Caco-2 (cell line): Measurements from ENCODE around the gene GDA. TPM values are rescaled to one million over a fixed set of nuclear protein-coding genes. Genes with fewer than 3 reads are reported as not detected.

Experiments used
- BruUV-seq: library from RNA; stranded (reverse); fragments of 400-500 nt; replicated peaks from 2 replicates; lab custom pipeline; 2021; lab: Mats Ljungman, UMichigan
- CTCF ChIA-PET: fragments of 300-600 bp; sonication (Branson Sonifier 250); formaldehyde crosslinking; loops from one replicate; lab custom pipeline; 2022; ENCODE audit warnings: antibody characterized with exemption; lab: Charles Lee
- POLR2A ChIA-PET: fragments of 300-600 bp; sonication (Branson Sonifier 250); formaldehyde crosslinking; loops from one replicate; lab custom pipeline; 2022; ENCODE audit warnings: antibody characterized with exemption; lab: Charles Lee
- DNase-seq, 2 experiments: peaks; one replicate each; pipeline versions ENCODE4 v3.0.0 to v3.0.0-alpha.2; 2020 to 2022
- H3K27me3 ChIP-seq: replicated peaks from 2 replicates; pipeline ENCODE4 v1.6.0; 2011; ENCODE audit warnings: low read length; ENCODE audit not compliant: control insufficient read depth, insufficient read depth
- H3K36me3 ChIP-seq: 2 replicates; pipeline ENCODE4 v1.5.1; 2011; ENCODE audit warnings: low read length; ENCODE audit not compliant: control insufficient read depth, insufficient read depth
- H3K4me1 ChIP-seq: fragments of 250-450 bp; sonication (Bioruptor Pico); 2 replicates; pipeline ENCODE4 v1.5.1; 2020; ENCODE audit warnings: mild to moderate bottlenecking
- H3K4me3 ChIP-seq: 2 replicates; pipeline ENCODE4 v1.5.1; 2011; ENCODE audit warnings: low read depth, mild to moderate bottlenecking, control low read depth, low read length
- H3K9me3 ChIP-seq: fragments of 250-450 bp; sonication (Bioruptor Pico); 2 replicates; pipeline ENCODE4 v1.5.1; 2020; ENCODE audit warnings: mild to moderate bottlenecking, moderate library complexity
- H3K27ac Mint-ChIP-seq: one replicate; pipeline ENCODE4 v1.8.0; 2022; ENCODE audit warnings: mixed read lengths; ENCODE audit not compliant: unreplicated experiment
- H3K27me3 Mint-ChIP-seq: one replicate; pipeline ENCODE4 v1.8.0; 2022; ENCODE audit warnings: mixed read lengths; ENCODE audit not compliant: insufficient read depth, unreplicated experiment
- H3K36me3 Mint-ChIP-seq: one replicate; pipeline ENCODE4 v1.8.0; 2022; ENCODE audit warnings: mild to moderate bottlenecking, mixed read lengths; ENCODE audit not compliant: insufficient read depth, unreplicated experiment
- H3K4me1 Mint-ChIP-seq: one replicate; pipeline ENCODE4 v1.8.0; 2022; ENCODE audit warnings: low read depth, mixed read lengths; ENCODE audit not compliant: unreplicated experiment
- H3K4me3 Mint-ChIP-seq: one replicate; pipeline ENCODE4 v1.8.0; 2022; ENCODE audit warnings: mild to moderate bottlenecking, moderate library complexity, mixed read lengths; ENCODE audit not compliant: unreplicated experiment
- H3K9me3 Mint-ChIP-seq: one replicate; pipeline ENCODE4 v1.8.0; 2022; ENCODE audit warnings: mixed read lengths; ENCODE audit not compliant: unreplicated experiment
- intact Hi-C: fragments of 100-400 bp; cut with micrococcal nuclease; formaldehyde crosslinking; loops from one replicate; pipeline ENCODE4 v1.10.0; 2022; ENCODE audit not compliant: unreplicated experiment
- total RNA-seq: library from RNA; stranded (reverse); gene quantifications from 2 replicates; pipeline ENCODE4 v1.2.3, GENCODE V29; 2022
- TF ChIP-seq, protein P1 (sequence below), 2 experiments: fragments of 200-600 bp in 1 of 2; IDR thresholded peaks; 1 replicate in 1 of 2; 2 replicates in 1 of 2; pipeline versions ENCODE4 v1.5.1 to v1.8.0; 2011 to 2022; ENCODE audit warnings: antibody characterized with exemption in 1 of 2, control low read depth in 1 of 2, inconsistent platforms in 1 of 2, low read depth in 1 of 2, low read length in 1 of 2, mild to moderate bottlenecking in 1 of 2, moderate library complexity in 1 of 2; ENCODE audit not compliant: insufficient read depth in 1 of 2, severe bottlenecking in 1 of 2, unreplicated experiment in 1 of 2

The GDA gene
- total RNA-seq, 1 experiment from 2014 or later: 3.1 TPM

DNA sequence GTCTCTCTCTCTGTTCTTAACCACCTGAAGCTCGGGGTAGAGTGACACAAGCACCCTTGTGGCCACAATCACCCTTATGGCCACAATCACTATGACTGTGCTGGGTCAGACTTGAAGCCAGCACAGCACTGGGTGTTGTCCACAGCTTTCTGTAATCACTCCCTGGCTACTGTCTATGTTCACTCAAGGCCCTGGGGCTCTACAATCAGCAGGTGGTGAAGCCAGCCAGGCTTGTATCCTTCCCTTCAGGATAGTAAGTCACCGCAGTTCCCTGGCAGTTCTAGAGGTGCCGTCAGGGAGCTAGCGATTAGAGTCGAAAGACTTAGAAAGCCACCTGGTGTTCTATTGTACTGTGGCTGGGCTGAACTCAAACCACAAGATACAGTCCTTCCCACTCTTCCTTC lies 44.2 kb downstream of the GDA start:
- Histone ChIP-seq H3K27me3 (no peaks in the 10 kb centered on the region), H3K4me1 (no peaks in the 10 kb centered on the region), H3K4me3 (no peak overlapping the region), H3K9me3 (no peaks in the 10 kb centered on the region), H3K36me3 (no peaks in the 10 kb centered on the region)
- Mint-ChIP-seq H3K4me1 (no peaks in the 10 kb centered on the region), H3K36me3 (no peaks in the 10 kb centered on the region), H3K9me3 (no peaks in the 10 kb centered on the region), H3K27me3 (no peaks in the 10 kb centered on the region), H3K27ac (no peak overlapping the region), H3K4me3 (no peak overlapping the region)
- ChIA-PET POLR2A (no interaction called here), CTCF (no interaction called here)
- no TSS peak for BruUV-seq
- intact Hi-C loops: no loop called here
- no peak for DNase-seq
- TF ChIP-seq, protein P1, sequence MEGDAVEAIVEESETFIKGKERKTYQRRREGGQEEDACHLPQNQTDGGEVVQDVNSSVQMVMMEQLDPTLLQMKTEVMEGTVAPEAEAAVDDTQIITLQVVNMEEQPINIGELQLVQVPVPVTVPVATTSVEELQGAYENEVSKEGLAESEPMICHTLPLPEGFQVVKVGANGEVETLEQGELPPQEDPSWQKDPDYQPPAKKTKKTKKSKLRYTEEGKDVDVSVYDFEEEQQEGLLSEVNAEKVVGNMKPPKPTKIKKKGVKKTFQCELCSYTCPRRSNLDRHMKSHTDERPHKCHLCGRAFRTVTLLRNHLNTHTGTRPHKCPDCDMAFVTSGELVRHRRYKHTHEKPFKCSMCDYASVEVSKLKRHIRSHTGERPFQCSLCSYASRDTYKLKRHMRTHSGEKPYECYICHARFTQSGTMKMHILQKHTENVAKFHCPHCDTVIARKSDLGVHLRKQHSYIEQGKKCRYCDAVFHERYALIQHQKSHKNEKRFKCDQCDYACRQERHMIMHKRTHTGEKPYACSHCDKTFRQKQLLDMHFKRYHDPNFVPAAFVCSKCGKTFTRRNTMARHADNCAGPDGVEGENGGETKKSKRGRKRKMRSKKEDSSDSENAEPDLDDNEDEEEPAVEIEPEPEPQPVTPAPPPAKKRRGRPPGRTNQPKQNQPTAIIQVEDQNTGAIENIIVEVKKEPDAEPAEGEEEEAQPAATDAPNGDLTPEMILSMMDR (IDR thresholded peaks at IDR 0.05; ENCODE audit: insufficient read depth in 1 of 2, low read depth in 1 of 2, low read length in 1 of 2, severe bottlenecking in 1 of 2, unreplicated experiment in 1 of 2): no peak

DNA sequence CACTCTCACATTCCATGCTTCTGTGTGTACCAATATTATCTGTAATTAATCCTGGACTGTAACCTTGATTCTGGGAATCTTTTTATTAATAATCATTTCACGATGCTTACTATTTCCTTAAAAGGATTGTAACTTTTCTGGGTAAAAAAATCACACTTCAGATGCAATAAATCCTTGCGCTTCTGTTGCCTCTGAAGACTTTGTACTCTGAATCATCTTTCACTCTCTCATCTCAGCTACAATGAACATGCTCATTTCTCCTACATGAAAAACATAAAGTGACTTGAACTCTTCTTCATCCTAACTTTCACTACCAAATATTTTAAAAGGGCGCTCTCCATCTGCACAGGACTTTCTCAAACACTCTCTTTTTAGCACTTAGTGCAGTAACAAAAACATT lies 50.0 kb downstream of the GDA start:
- ChIA-PET POLR2A (no interaction called here), CTCF (interaction anchor here (0.5 kb wide), 1 partner anchor 65 kb away, joined by 3 read pairs; no protein-coding TSS in a partner anchor)
- Histone ChIP-seq H3K4me1 (no peaks in the 10 kb centered on the region), H3K36me3 (no peaks in the 10 kb centered on the region), H3K9me3 (no peaks in the 10 kb centered on the region), H3K27me3 (no peaks in the 10 kb centered on the region), H3K4me3 (no peak overlapping the region)
- Mint-ChIP-seq H3K36me3 (peaks cover 6% of the 10 kb centered on the region), H3K9me3 (no peaks in the 10 kb centered on the region), H3K4me3 (no peak overlapping the region), H3K4me1 (peaks cover 6% of the 10 kb centered on the region), H3K27me3 (no peaks in the 10 kb centered on the region), H3K27ac (no peak overlapping the region)
- intact Hi-C loops: no loop called here
- DNase-seq: no peak
- no TSS peak for BruUV-seq
- TF ChIP-seq, protein P1 (IDR thresholded peaks at IDR 0.05; ENCODE audit: insufficient read depth in 1 of 2, low read depth in 1 of 2, low read length in 1 of 2, severe bottlenecking in 1 of 2, unreplicated experiment in 1 of 2): no peak

DNA sequence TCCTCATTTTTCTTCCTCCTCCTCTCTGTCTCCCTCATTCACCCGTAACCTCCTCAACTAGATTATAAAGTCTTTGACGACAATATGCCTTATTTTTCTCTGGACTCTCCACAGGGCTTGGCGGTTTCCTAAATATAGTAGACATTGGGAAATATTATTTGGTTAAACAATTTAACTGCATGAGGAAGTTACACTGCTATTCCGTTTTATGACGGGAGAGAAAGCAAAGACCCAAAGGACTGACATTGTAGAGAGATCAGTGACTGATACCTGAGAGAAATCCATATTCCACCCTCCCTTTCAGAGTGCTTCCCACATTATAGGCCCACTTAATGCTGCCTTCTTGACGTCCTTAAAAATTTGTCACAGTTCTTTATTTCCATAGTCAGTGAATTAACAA lies 51.2 kb downstream of the GDA start:
- Mint-ChIP-seq H3K36me3 (peaks cover 6% of the 10 kb centered on the region), H3K9me3 (no peaks in the 10 kb centered on the region), H3K4me1 (peaks cover 6% of the 10 kb centered on the region), H3K27ac (no peak overlapping the region), H3K4me3 (peak overlapping the region; percentile 19), H3K27me3 (no peaks in the 10 kb centered on the region)
- Histone ChIP-seq H3K4me3 (no peak overlapping the region), H3K36me3 (no peaks in the 10 kb centered on the region), H3K4me1 (no peaks in the 10 kb centered on the region), H3K27me3 (no peaks in the 10 kb centered on the region), H3K9me3 (no peaks in the 10 kb centered on the region)
- intact Hi-C loops: loop anchor here (5.0 kb wide), 1 partner anchor 163 kb away; no protein-coding TSS in a partner anchor
- CTCF ChIA-PET: no interaction called here
- no peak for DNase-seq
- TF ChIP-seq, protein P1 (IDR thresholded peaks at IDR 0.05; ENCODE audit: insufficient read depth in 1 of 2, low read depth in 1 of 2, low read length in 1 of 2, severe bottlenecking in 1 of 2, unreplicated experiment in 1 of 2): no peak
- no TSS peak for BruUV-seq
- POLR2A ChIA-PET: no interaction called here
